ENCODE results near the gene TTLL5.

TTLL5 gene

DNA sequence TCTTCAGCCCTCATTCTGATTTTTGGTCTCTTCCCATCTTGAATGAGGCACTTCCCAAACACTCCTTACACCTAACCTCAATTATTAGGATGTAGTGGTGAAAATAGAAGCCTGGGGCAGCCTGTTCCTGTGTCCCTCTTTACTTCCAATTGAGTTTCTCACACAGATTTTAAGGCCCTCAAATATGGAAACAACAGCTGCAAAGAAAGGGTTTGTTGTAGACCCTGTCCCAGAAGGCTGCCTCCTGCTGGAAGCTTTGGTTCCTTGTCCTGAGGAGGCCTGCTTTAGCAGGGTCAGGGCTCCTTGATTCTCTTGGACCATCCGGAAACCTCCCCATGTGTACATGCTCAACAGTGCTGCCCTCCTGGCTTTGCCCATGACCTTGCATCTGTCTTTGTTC is 219.5 kb downstream of the TTLL5 start:
- no peak overlapping the region for H2BK120ac ChIP-seq (ENCODE audit: low read depth, low read length)
- H3K4me1 ChIP-seq (ENCODE audit: control insufficient read depth, low read depth, low read length), result no peaks in the 10 kb centered on the region
- H3K23ac ChIP-seq (ENCODE audit: low read length), result no peak overlapping the region
- H3K27me3 ChIP-seq (ENCODE audit: insufficient read depth, low read length, poor library complexity), result no peaks in the 10 kb centered on the region
- no peak overlapping the region for H4K8ac ChIP-seq (ENCODE audit: low read depth, low read length)
- H3K56ac ChIP-seq (ENCODE audit: low read length), result no peak overlapping the region
- no peak overlapping the region for H2BK15ac ChIP-seq (replicated peaks; ENCODE audit: low read depth)
- no peak overlapping the region for H3K9ac ChIP-seq (ENCODE audit: low read length)
- no peak overlapping the region for H3K4ac ChIP-seq (ENCODE audit: low read depth, low read length)
- peak; percentile 38 for DNase-seq
- no peak overlapping the region for H3K4me2 ChIP-seq (ENCODE audit: low read length)
- H2AK5ac ChIP-seq (ENCODE audit: low read length), result no peak overlapping the region
- no peaks in the 10 kb centered on the region for H3K79me2 ChIP-seq (ENCODE audit: control insufficient read depth, insufficient read depth, low read length)
- H3K79me1 ChIP-seq (ENCODE audit: low read length), result no peaks in the 10 kb centered on the region
- no peak overlapping the region for H3K18ac ChIP-seq (ENCODE audit: low read length)
- H2BK5ac ChIP-seq (ENCODE audit: low read length), result no peak overlapping the region
- WGBS (ENCODE audit: extremely low coverage, insufficient coverage, low lambda C conversion rate), result no CpG with 5 or more reads among the region's 1 CpG
- no peaks in the 10 kb centered on the region for H3K36me3 ChIP-seq (ENCODE audit: control insufficient read depth, insufficient read depth, low read length)
- H4K5ac ChIP-seq (ENCODE audit: low read length), result no peak overlapping the region
- no peak overlapping the region for H3K4me3 ChIP-seq (ENCODE audit: low read length)
- H3K27ac ChIP-seq (ENCODE audit: low read depth, low read length), result no peak overlapping the region

DNA sequence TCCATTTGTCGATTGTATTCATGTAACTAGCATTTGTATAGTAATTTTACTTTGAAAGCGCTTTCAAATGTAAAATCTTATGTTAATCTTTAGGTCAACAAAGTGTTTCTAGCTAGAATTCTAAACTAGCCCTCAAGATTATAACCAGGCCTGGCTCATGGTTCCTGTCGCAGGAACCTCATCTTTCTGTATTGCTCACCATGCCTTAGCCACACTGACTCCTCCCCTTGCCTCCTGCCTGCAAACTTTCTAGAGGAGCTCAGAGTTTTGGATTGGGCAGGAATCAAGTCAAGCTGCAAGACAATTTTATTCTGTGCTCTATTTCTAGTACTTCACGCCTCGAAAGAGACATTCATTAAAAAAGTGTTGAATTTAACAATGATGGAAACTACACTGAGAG is 220.9 kb downstream of the TTLL5 start:
- Histone ChIP-seq H3K79me2 (ENCODE audit: control insufficient read depth, insufficient read depth, low read length) (no peaks in the 10 kb centered on the region), H3K23ac (ENCODE audit: low read length) (no peak overlapping the region), H3K4ac (ENCODE audit: low read depth, low read length) (no peak overlapping the region), H3K9ac (ENCODE audit: low read length) (no peak overlapping the region), H3K56ac (ENCODE audit: low read length) (no peak overlapping the region), H3K36me3 (ENCODE audit: control insufficient read depth, insufficient read depth, low read length) (no peaks in the 10 kb centered on the region), H3K4me1 (ENCODE audit: control insufficient read depth, low read depth, low read length) (no peaks in the 10 kb centered on the region), H3K27ac (ENCODE audit: low read depth, low read length) (no peak overlapping the region), H2AK5ac (ENCODE audit: low read length) (no peak overlapping the region), H3K18ac (ENCODE audit: low read length) (no peak overlapping the region), H3K79me1 (ENCODE audit: low read length) (no peaks in the 10 kb centered on the region), H3K4me3 (ENCODE audit: low read length) (no peak overlapping the region), H2BK5ac (ENCODE audit: low read length) (no peak overlapping the region), H3K27me3 (ENCODE audit: insufficient read depth, low read length, poor library complexity) (no peaks in the 10 kb centered on the region), H3K4me2 (ENCODE audit: low read length) (no peak overlapping the region), H4K8ac (ENCODE audit: low read depth, low read length) (no peak overlapping the region), H2BK15ac (replicated peaks; ENCODE audit: low read depth) (no peak overlapping the region), H4K5ac (ENCODE audit: low read length) (no peak overlapping the region), H2BK120ac (ENCODE audit: low read depth, low read length) (no peak overlapping the region)
- WGBS (ENCODE audit: extremely low coverage, insufficient coverage, low lambda C conversion rate), result no CpG with 5 or more reads among the region's 5 CpGs
- DNase-seq, result no peak

DNA sequence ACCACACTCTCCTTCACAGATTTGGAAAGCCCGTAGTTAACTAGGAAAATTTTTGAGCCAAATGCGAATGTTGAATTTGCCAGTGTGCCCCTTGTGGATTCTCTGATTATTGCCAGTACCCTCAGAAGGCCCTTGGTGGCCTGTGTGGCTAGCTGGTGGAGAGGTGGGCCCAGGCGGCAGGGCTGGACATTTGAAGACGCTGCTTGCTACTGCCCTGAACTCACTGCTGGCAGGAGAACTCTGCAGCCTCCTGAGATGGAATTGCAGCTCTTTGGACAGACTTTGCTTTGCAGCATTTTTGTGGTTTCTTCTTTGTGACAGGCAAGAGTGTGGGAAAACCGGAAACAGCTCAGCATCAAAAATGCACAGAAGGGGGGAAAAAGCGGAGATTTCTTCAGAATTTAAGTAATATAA is 223.2 kb downstream of the TTLL5 start:
- Histone ChIP-seq H2BK5ac (ENCODE audit: low read length) (no peak overlapping the region), H3K18ac (ENCODE audit: low read length) (no peak overlapping the region), H2AK5ac (ENCODE audit: low read length) (no peak overlapping the region), H3K56ac (ENCODE audit: low read length) (no peak overlapping the region), H3K79me1 (ENCODE audit: low read length) (no peaks in the 10 kb centered on the region), H3K27ac (ENCODE audit: low read depth, low read length) (no peak overlapping the region), H2BK120ac (ENCODE audit: low read depth, low read length) (no peak overlapping the region), H3K27me3 (ENCODE audit: insufficient read depth, low read length, poor library complexity) (no peaks in the 10 kb centered on the region), H3K9ac (ENCODE audit: low read length) (no peak overlapping the region), H3K4me1 (ENCODE audit: control insufficient read depth, low read depth, low read length) (no peaks in the 10 kb centered on the region), H3K4ac (ENCODE audit: low read depth, low read length) (no peak overlapping the region), H3K4me3 (ENCODE audit: low read length) (no peak overlapping the region), H3K79me2 (ENCODE audit: control insufficient read depth, insufficient read depth, low read length) (no peaks in the 10 kb centered on the region), H2BK15ac (replicated peaks; ENCODE audit: low read depth) (no peak overlapping the region), H3K36me3 (ENCODE audit: control insufficient read depth, insufficient read depth, low read length) (no peaks in the 10 kb centered on the region), H3K23ac (ENCODE audit: low read length) (no peak overlapping the region), H3K4me2 (ENCODE audit: low read length) (no peak overlapping the region), H4K8ac (ENCODE audit: low read depth, low read length) (no peak overlapping the region), H4K5ac (ENCODE audit: low read length) (no peak overlapping the region)
- WGBS (ENCODE audit: extremely low coverage, insufficient coverage, low lambda C conversion rate), result no CpG with 5 or more reads among the region's 6 CpGs
- peak; percentile 24 for DNase-seq

DNA sequence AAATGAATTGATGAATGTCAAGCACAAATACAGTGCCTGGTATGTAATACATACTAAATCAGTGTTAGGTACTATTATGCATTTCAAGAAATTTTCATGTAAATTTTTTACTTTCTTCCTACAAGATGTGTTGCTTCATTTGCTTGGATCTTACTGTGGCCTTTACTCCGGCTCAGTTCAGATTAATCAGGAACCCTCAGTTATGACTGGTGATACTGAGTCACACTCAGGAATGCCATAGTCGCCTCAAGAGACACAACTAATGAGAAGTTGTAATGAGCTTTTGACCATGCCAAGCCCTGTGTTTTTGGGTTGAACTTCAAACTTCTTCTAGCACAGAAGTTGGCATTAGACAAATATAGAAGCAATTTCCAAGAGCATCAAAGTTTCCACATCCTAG is 224.8 kb downstream of the TTLL5 start:
- no peaks in the 10 kb centered on the region for H3K79me1 ChIP-seq (ENCODE audit: low read length)
- WGBS (ENCODE audit: extremely low coverage, insufficient coverage, low lambda C conversion rate), result no CpG with 5 or more reads among the region's 2 CpGs
- no peak overlapping the region for H2BK120ac ChIP-seq (ENCODE audit: low read depth, low read length)
- H3K36me3 ChIP-seq (ENCODE audit: control insufficient read depth, insufficient read depth, low read length), result no peaks in the 10 kb centered on the region
- H3K79me2 ChIP-seq (ENCODE audit: control insufficient read depth, insufficient read depth, low read length), result no peaks in the 10 kb centered on the region
- no peak overlapping the region for H2AK5ac ChIP-seq (ENCODE audit: low read length)
- no peak overlapping the region for H2BK5ac ChIP-seq (ENCODE audit: low read length)
- H3K18ac ChIP-seq (ENCODE audit: low read length), result no peak overlapping the region
- no peak overlapping the region for H3K56ac ChIP-seq (ENCODE audit: low read length)
- no peak overlapping the region for H2BK15ac ChIP-seq (replicated peaks; ENCODE audit: low read depth)
- no peak overlapping the region for H3K4me2 ChIP-seq (ENCODE audit: low read length)
- H3K27ac ChIP-seq (ENCODE audit: low read depth, low read length), result no peak overlapping the region
- no peak overlapping the region for H4K5ac ChIP-seq (ENCODE audit: low read length)
- H3K23ac ChIP-seq (ENCODE audit: low read length), result no peak overlapping the region
- no peak overlapping the region for H4K8ac ChIP-seq (ENCODE audit: low read depth, low read length)
- H3K27me3 ChIP-seq (ENCODE audit: insufficient read depth, low read length, poor library complexity), result no peaks in the 10 kb centered on the region
- no peak overlapping the region for H3K4ac ChIP-seq (ENCODE audit: low read depth, low read length)
- no peak for DNase-seq
- H3K4me3 ChIP-seq (ENCODE audit: low read length), result no peak overlapping the region
- H3K9ac ChIP-seq (ENCODE audit: low read length), result no peak overlapping the region
- H3K4me1 ChIP-seq (ENCODE audit: control insufficient read depth, low read depth, low read length), result no peaks in the 10 kb centered on the region

- no peak for DNase-seq
- H3K56ac ChIP-seq (ENCODE audit: low read length), result no peak overlapping the region
- H2BK15ac ChIP-seq (replicated peaks; ENCODE audit: low read depth), result no peak overlapping the region
- H3K4me1 ChIP-seq (ENCODE audit: control insufficient read depth, low read depth, low read length), result no peaks in the 10 kb centered on the region
- H2BK5ac ChIP-seq (ENCODE audit: low read length), result no peak overlapping the region
- H3K27ac ChIP-seq (ENCODE audit: low read depth, low read length), result no peak overlapping the region
- H3K9ac ChIP-seq (ENCODE audit: low read length), result no peak overlapping the region
- no peaks in the 10 kb centered on the region for H3K79me1 ChIP-seq (ENCODE audit: low read length)
- H3K4ac ChIP-seq (ENCODE audit: low read depth, low read length), result no peak overlapping the region
- no peaks in the 10 kb centered on the region for H3K79me2 ChIP-seq (ENCODE audit: control insufficient read depth, insufficient read depth, low read length)
- H3K18ac ChIP-seq (ENCODE audit: low read length), result no peak overlapping the region
- H3K4me2 ChIP-seq (ENCODE audit: low read length), result no peak overlapping the region
- H3K23ac ChIP-seq (ENCODE audit: low read length), result no peak overlapping the region
- WGBS (ENCODE audit: extremely low coverage, insufficient coverage, low lambda C conversion rate), result 100% methylated on average over 1 of the region's 5 CpGs
- no peaks in the 10 kb centered on the region for H3K27me3 ChIP-seq (ENCODE audit: insufficient read depth, low read length, poor library complexity)
- H3K36me3 ChIP-seq (ENCODE audit: control insufficient read depth, insufficient read depth, low read length), result no peaks in the 10 kb centered on the region
- H4K5ac ChIP-seq (ENCODE audit: low read length), result no peak overlapping the region
- no peak overlapping the region for H4K8ac ChIP-seq (ENCODE audit: low read depth, low read length)
- no peak overlapping the region for H2BK120ac ChIP-seq (ENCODE audit: low read depth, low read length)
- no peak overlapping the region for H2AK5ac ChIP-seq (ENCODE audit: low read length)
- no peak overlapping the region for H3K4me3 ChIP-seq (ENCODE audit: low read length)
These were observed 225.7 kb downstream of the TTLL5 start for GRCh38 chr14:75886636-75887348.

- DNase-seq, result no peak
- Histone ChIP-seq H3K56ac (ENCODE audit: low read length) (no peak overlapping the region), H4K8ac (ENCODE audit: low read depth, low read length) (no peak overlapping the region), H2BK120ac (ENCODE audit: low read depth, low read length) (no peak overlapping the region), H3K4me2 (ENCODE audit: low read length) (no peak overlapping the region), H2BK5ac (ENCODE audit: low read length) (no peak overlapping the region), H3K4ac (ENCODE audit: low read depth, low read length) (no peak overlapping the region), H3K27ac (ENCODE audit: low read depth, low read length) (no peak overlapping the region), H3K27me3 (ENCODE audit: insufficient read depth, low read length, poor library complexity) (no peaks in the 10 kb centered on the region), H3K4me1 (ENCODE audit: control insufficient read depth, low read depth, low read length) (no peaks in the 10 kb centered on the region), H3K79me2 (ENCODE audit: control insufficient read depth, insufficient read depth, low read length) (no peaks in the 10 kb centered on the region), H3K79me1 (ENCODE audit: low read length) (no peaks in the 10 kb centered on the region), H2AK5ac (ENCODE audit: low read length) (no peak overlapping the region), H3K4me3 (ENCODE audit: low read length) (no peak overlapping the region), H2BK15ac (replicated peaks; ENCODE audit: low read depth) (no peak overlapping the region), H3K9ac (ENCODE audit: low read length) (no peak overlapping the region), H4K5ac (ENCODE audit: low read length) (no peak overlapping the region), H3K18ac (ENCODE audit: low read length) (no peak overlapping the region), H3K23ac (ENCODE audit: low read length) (no peak overlapping the region), H3K36me3 (ENCODE audit: control insufficient read depth, insufficient read depth, low read length) (no peaks in the 10 kb centered on the region)
- WGBS (ENCODE audit: extremely low coverage, insufficient coverage, low lambda C conversion rate), result no CpG with 5 or more reads among the region's 2 CpGs
These were observed 227.9 kb downstream of the TTLL5 start for GRCh38 chr14:75888945-75889344.

Measured in mesendoderm (in vitro differentiated cells).